KOPT-K1 (cell line): ENCODE data around the gene DEUP1.

ENCODE experiments used
- H3K27ac ChIP-seq: fragments of 200-600 bp; sonication (generic); 2 replicates; pipeline ENCODE4 v1.5.1; 2016; ENCODE audit warnings: antibody characterized with exemption, mild to moderate bottlenecking, low read depth, low read length; ENCODE audit not compliant: poor library complexity, severe bottlenecking
- H3K36me3 ChIP-seq: fragments of 200-600 bp; sonication (generic); 2 replicates; pipeline ENCODE4 v1.5.1; 2017; ENCODE audit warnings: antibody characterized with exemption, mild to moderate bottlenecking, low read length, moderate library complexity; ENCODE audit not compliant: insufficient read depth
- H3K9me3 ChIP-seq: fragments of 200-600 bp; sonication (generic); 2 replicates; pipeline ENCODE4 v1.5.1; 2017; ENCODE audit warnings: antibody characterized with exemption, low read length, mild to moderate bottlenecking; ENCODE audit not compliant: insufficient read depth, poor library complexity, severe bottlenecking

Gene DEUP1

DNA sequence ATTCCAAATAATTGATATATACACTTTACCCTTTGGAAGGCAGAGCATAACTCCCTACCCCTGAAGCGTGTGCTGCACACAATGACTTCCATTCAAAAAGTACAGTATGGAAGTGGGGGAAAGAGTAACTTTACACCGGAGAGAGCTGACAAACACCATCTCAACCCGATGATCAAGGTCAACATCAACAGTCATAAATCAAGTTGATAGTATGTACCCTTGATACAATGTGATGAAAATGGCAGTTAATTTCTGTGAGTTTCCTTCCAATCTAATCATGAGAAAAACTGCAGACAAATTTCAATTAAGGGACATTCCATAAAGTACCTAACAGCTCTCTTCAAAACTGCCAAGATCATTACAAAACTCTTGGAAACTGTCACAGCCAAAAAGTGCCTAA lies 6.0 kb upstream of the DEUP1 start:
- H3K27ac ChIP-seq = no peak overlapping the region
- no peaks in the 10 kb centered on the region for H3K36me3 ChIP-seq
- peaks cover 1% of the 10 kb centered on the region for H3K9me3 ChIP-seq

GRCh38 chr11:93326681-93327080 lies 3.9 kb upstream of the DEUP1 start:
- Histone ChIP-seq H3K36me3 (no peaks in the 10 kb centered on the region), H3K9me3 (no peaks in the 10 kb centered on the region), H3K27ac (no peak overlapping the region)

GRCh38 chr11:93329936-93330445 lies 551 bp upstream of the DEUP1 start:
- Histone ChIP-seq H3K36me3 (no peaks in the 10 kb centered on the region), H3K27ac (no peak overlapping the region), H3K9me3 (no peaks in the 10 kb centered on the region)

GRCh38 chr11:93340223-93340622 lies 9.7 kb downstream of the DEUP1 start:
- no peaks in the 10 kb centered on the region for H3K9me3 ChIP-seq
- no peaks in the 10 kb centered on the region for H3K36me3 ChIP-seq
- no peak overlapping the region for H3K27ac ChIP-seq

DNA sequence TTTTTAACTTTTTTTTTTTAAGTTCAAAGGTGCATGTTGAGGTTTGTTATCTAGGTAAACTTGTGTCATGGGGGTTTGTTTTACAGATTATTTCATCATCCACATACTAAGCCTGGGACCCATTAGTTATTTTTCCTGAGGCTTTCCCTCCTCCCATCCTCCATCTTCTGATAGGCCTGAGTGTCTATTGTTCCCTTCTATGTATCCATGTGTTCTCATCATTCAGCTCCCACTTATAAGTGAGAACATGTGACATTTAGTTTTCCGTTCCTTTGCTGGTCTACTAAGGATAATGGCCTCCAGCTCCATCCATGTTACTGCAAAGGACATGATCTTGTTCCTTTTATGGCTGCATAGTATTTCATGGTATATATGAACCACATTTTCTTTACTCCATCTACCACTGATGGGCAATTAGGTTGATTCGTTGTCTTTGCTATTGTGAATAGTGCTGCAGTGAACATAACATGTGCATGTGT lies 14.4 kb downstream of the DEUP1 start:
- Histone ChIP-seq H3K9me3 (no peaks in the 10 kb centered on the region), H3K27ac (no peak overlapping the region)

GRCh38 chr11:93348930-93349329 lies 18.4 kb downstream of the DEUP1 start:
- Histone ChIP-seq H3K9me3 (no peaks in the 10 kb centered on the region), H3K36me3 (no peaks in the 10 kb centered on the region), H3K27ac (no peak overlapping the region)

More for the DNA sequence above, 14.4 kb downstream of the DEUP1 start:
- no peaks in the 10 kb centered on the region for H3K36me3 ChIP-seq

DNA sequence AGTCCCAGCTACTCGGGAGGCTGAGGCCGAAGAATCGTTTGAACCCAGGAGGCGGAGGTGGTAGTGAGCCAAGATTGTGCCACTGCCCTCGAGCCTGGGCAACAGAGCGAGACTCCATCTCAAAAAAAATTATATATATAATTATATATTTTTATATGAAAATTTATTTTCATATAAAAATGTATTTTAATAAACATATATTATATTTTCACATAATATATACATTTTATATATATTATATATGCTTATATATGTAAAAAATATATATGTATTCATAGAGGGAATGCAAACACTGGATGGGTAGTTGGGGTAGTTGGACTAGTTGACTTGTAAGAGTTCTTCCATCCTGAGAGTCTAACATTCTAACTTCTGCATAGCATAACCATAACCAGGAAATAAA lies 20.3 kb downstream of the DEUP1 start:
- Histone ChIP-seq H3K36me3 (no peaks in the 10 kb centered on the region), H3K9me3 (no peaks in the 10 kb centered on the region), H3K27ac (no peak overlapping the region)

- H3K9me3 ChIP-seq = no peaks in the 10 kb centered on the region
- H3K36me3 ChIP-seq = no peaks in the 10 kb centered on the region
- H3K27ac ChIP-seq = no peak overlapping the region
Observed at GRCh38 chr11:93359396-93359795, 28.9 kb downstream of the DEUP1 start.

GRCh38 chr11:93361435-93361834 lies 30.9 kb downstream of the DEUP1 start:
- Histone ChIP-seq H3K27ac (no peak overlapping the region), H3K9me3 (no peaks in the 10 kb centered on the region), H3K36me3 (no peaks in the 10 kb centered on the region)

GRCh38 chr11:93368022-93368421 lies 37.5 kb downstream of the DEUP1 start:
- H3K27ac ChIP-seq = no peak overlapping the region
- no peaks in the 10 kb centered on the region for H3K36me3 ChIP-seq
- no peaks in the 10 kb centered on the region for H3K9me3 ChIP-seq

GRCh38 chr11:93370260-93370659 lies 39.7 kb downstream of the DEUP1 start:
- Histone ChIP-seq H3K9me3 (no peaks in the 10 kb centered on the region), H3K27ac (no peak overlapping the region)

DNA sequence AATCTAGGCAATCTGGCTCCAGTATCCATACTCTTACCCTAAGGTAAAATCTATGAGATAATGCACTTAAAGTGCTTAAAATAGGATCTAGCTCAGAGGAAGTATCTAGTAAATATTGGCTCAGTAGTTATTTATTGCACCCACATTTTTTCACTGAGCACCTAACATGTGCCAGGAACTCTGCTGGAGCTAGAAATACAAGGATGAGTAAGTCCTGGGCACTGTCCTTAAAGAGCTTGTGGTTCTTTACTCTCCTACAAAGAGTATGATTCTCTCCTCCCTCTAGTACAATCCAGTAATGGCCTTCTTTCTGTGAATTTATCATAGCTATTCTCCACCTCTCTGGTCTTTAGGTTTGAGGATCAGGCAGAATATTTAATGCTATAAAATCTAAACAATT lies 59.2 kb downstream of the DEUP1 start:
- Histone ChIP-seq H3K36me3 (no peaks in the 10 kb centered on the region), H3K27ac (no peak overlapping the region), H3K9me3 (no peaks in the 10 kb centered on the region)

More at GRCh38 chr11:93370260-93370659, 39.7 kb downstream of the DEUP1 start:
- H3K36me3 ChIP-seq = no peaks in the 10 kb centered on the region

DNA sequence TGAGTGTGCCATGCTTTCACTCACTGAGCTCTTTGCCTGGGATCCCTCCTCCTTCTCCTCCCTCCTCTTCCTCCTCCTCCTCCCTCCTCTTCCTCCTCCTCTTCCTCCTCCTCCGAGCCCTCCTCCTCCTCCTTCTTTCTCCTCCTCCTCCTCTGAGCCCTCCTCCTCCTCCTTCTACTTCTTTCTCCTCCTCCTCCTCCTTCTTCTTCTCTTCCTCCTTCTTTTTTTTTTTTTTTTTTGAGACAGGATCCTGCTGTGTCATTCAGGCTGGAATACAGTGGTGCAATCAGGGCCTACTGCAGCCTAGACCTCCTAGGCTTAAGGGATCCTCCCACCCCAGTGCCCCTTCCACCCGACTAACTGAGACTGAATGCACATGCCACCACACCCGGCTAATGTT lies 62.3 kb downstream of the DEUP1 start:
- no peak overlapping the region for H3K27ac ChIP-seq
- no peaks in the 10 kb centered on the region for H3K36me3 ChIP-seq
- H3K9me3 ChIP-seq = no peaks in the 10 kb centered on the region

- no peaks in the 10 kb centered on the region for H3K9me3 ChIP-seq
- no peaks in the 10 kb centered on the region for H3K36me3 ChIP-seq
- no peak overlapping the region for H3K27ac ChIP-seq
Observed at GRCh38 chr11:93393386-93393785, 62.8 kb downstream of the DEUP1 start.

DNA sequence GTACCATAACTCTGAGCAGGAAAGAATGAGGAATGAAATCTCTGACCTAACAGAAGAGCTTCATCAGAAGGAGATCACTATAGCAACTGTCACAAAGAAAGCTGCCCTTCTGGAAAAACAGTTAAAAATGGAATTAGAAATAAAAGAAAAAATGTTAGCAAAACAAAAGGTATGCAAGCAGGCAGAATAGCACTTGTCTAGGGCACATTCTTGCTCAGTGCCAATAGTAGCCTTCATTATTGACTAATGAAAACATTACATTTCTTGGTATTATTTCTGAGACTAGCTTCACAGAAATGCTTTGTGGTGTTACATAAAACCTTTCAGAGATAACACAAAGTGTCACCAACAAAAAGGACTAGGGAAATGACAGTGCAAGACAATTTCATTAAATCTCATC lies 63.9 kb downstream of the DEUP1 start:
- Histone ChIP-seq H3K27ac (no peak overlapping the region), H3K36me3 (no peaks in the 10 kb centered on the region), H3K9me3 (no peaks in the 10 kb centered on the region)

- Histone ChIP-seq H3K36me3 (no peaks in the 10 kb centered on the region), H3K9me3 (no peaks in the 10 kb centered on the region), H3K27ac (no peak overlapping the region)
Observed at GRCh38 chr11:93396316-93396715, 65.8 kb downstream of the DEUP1 start.
